A549 (cell line): ENCODE results near the gene ST8SIA5. TPM values are rescaled to one million over a fixed set of nuclear protein-coding genes. Genes with fewer than 3 reads are reported as not detected.

Experiments used
- ATAC-seq, 2 experiments: fragments of 200-7000 bp in 1 of 2; fragments of >200 bp in 1 of 2; cut with Nextera tagmentation in 1 of 2; cut with Tn5 transposase in 1 of 2; 3 replicates each; pipeline versions ENCODE4 v1.8.0 to v1.9.1; 2018 to 2020; ENCODE audit warnings: mild to moderate bottlenecking in 1 of 2, moderate library complexity in 1 of 2
- CTCF ChIA-PET: fragments of 300-600 bp; sonication (Branson Sonifier 250); formaldehyde crosslinking; extraction: SDS; loops from one replicate; lab custom pipeline; 2021; ENCODE audit warnings: antibody characterized with exemption, inconsistent platforms; lab: Yijun Ruan, JAX
- POLR2A ChIA-PET: fragments of 350-600 bp; formaldehyde crosslinking; extraction: SDS; loops from one replicate; lab custom pipeline; 2021; ENCODE audit warnings: antibody characterized with exemption, inconsistent platforms; lab: Yijun Ruan, JAX
- DNase-seq, 2 experiments: peaks; one replicate each; pipeline versions ENCODE4 v3.0.0 to v3.0.0-alpha.2; 2011 to 2016; ENCODE audit warnings: low read depth in 1 of 2, low spot score in 1 of 2
- FAIRE-seq: peaks from 2 replicates; lab custom pipeline; 2011; peaks lifted over from hg19 to GRCh38; lab: Jason Lieb, UNC
- H3K27ac ChIP-seq, 2 experiments: fragments of >200 bp; sonication (Bioruptor Twin); formaldehyde crosslinking; 3 replicates each; pipeline ENCODE4 v1.5.1; 2016 to 2017
- H3K4me1 ChIP-seq: fragments of >200 bp; sonication (Bioruptor Twin); formaldehyde crosslinking; 3 replicates; pipeline ENCODE4 v1.6.1; 2016
- H3K4me2 ChIP-seq: fragments of >200 bp; sonication (Bioruptor Twin); formaldehyde crosslinking; 3 replicates; pipeline ENCODE4 v1.6.1; 2016
- H3K4me3 ChIP-seq: fragments of >200 bp; sonication (Bioruptor Twin); formaldehyde crosslinking; 3 replicates; pipeline ENCODE4 v1.5.1; 2016
- H3K9me3 ChIP-seq: fragments of >200 bp; sonication (Bioruptor Twin); formaldehyde crosslinking; 3 replicates; pipeline ENCODE4 v1.6.1; 2016
- CBX2 ChIP-seq: fragments of 200-600 bp; sonication (generic); IDR thresholded peaks from 2 replicates; pipeline ENCODE4 v1.6.1; 2016; ENCODE audit warnings: low read depth, mild to moderate bottlenecking, borderline replicate concordance
- CEBPB ChIP-seq, 2 experiments: fragments of >200 bp in 1 of 2; sonication (Bioruptor Twin) in 1 of 2; formaldehyde crosslinking in 1 of 2; IDR thresholded peaks; 2 replicates each; pipeline ENCODE4 v1.6.1; 2012 to 2016
- CHD4 ChIP-seq: fragments of 200-600 bp; sonication (generic); IDR thresholded peaks from 2 replicates; pipeline ENCODE4 v1.6.1; 2016; ENCODE audit warnings: antibody characterized with exemption, mild to moderate bottlenecking, borderline replicate concordance
- ELK1 ChIP-seq: fragments of 150-350 bp; IDR thresholded peaks from 2 replicates; pipeline ENCODE4 v1.6.1; 2014; ENCODE audit warnings: low read depth, mild to moderate bottlenecking, low read length
- ESRRA ChIP-seq: fragments of 150-350 bp; IDR thresholded peaks from 2 replicates; pipeline ENCODE4 v1.6.1; 2014; ENCODE audit warnings: mild to moderate bottlenecking, low read length, borderline replicate concordance
- FOSL2 ChIP-seq, 2 experiments: fragments of 450-650 bp in 1 of 2; fragments of >200 bp in 1 of 2; sonication (Bioruptor Twin) in 1 of 2; formaldehyde crosslinking; IDR thresholded peaks; 2 replicates each; pipeline versions ENCODE4 v1.5.0 to v1.6.1; 2016 to 2020; ENCODE audit warnings: mild to moderate bottlenecking in 1 of 2, moderate library complexity in 1 of 2
- HOXB5 ChIP-seq: fragments of 250-450 bp; sonication (Bioruptor Pico); IDR thresholded peaks from 2 replicates; pipeline ENCODE4 v1.5.0; 2020; ENCODE audit warnings: mild to moderate bottlenecking, moderate library complexity
- JUNB ChIP-seq: fragments of >200 bp; sonication (Bioruptor Twin); formaldehyde crosslinking; IDR thresholded peaks from 2 replicates; pipeline ENCODE4 v1.6.1; 2016
- MAFK ChIP-seq: fragments of 450-650 bp; IDR thresholded peaks from 2 replicates; pipeline ENCODE4 v1.6.1; 2014; ENCODE audit not compliant: partially characterized antibody
- NFE2L2 ChIP-seq: fragments of 150-350 bp; conservative IDR thresholded peaks from 2 replicates; pipeline ENCODE4 v1.6.1; 2014; ENCODE audit warnings: low read length
- NR3C1 ChIP-seq: fragments of >200 bp; sonication (Bioruptor Twin); formaldehyde crosslinking; IDR thresholded peaks from 3 replicates; pipeline ENCODE4 v1.6.1; 2017
- POLR2A ChIP-seq: IDR thresholded peaks from 2 replicates; pipeline ENCODE4 v1.6.1; 2012; ENCODE audit warnings: mild to moderate bottlenecking, low read length
- RARB ChIP-seq: fragments of 250-450 bp; sonication (Bioruptor Pico); IDR thresholded peaks from 2 replicates; pipeline ENCODE4 v1.8.0; 2021; ENCODE audit warnings: mild to moderate bottlenecking, moderate library complexity
- RFX5 ChIP-seq: fragments of 450-650 bp; IDR thresholded peaks from 2 replicates; pipeline ENCODE4 v1.7.1; 2014; ENCODE audit warnings: antibody characterized with exemption, mild to moderate bottlenecking, moderate library complexity
- SREBF2 ChIP-seq: fragments of 450-650 bp; IDR thresholded peaks from 2 replicates; pipeline ENCODE4 v1.6.1; 2014; ENCODE audit warnings: mild to moderate bottlenecking, moderate library complexity
- TP53 ChIP-seq: fragments of 250-450 bp; sonication (Bioruptor Pico); IDR thresholded peaks from 2 replicates; pipeline ENCODE4 v1.5.0; 2021; ENCODE audit warnings: mild to moderate bottlenecking, moderate library complexity
- ZFP36 ChIP-seq: fragments of 450-650 bp; IDR thresholded peaks from 2 replicates; pipeline ENCODE4 v1.6.1; 2014; ENCODE audit warnings: borderline replicate concordance; ENCODE audit not compliant: partially characterized antibody
- ZNF302 ChIP-seq: fragments of 250-450 bp; sonication (Bioruptor Pico); IDR thresholded peaks from 2 replicates; pipeline ENCODE4 v1.9.0; 2021; ENCODE audit warnings: inconsistent platforms, mild to moderate bottlenecking, moderate library complexity
- WGBS: methylation state at CpG from one replicate; pipeline ENCODE4 v1.1.6; 2017; ENCODE audit errors: missing lambda C conversion rate; 5-methylcytosine and 5-hydroxymethylcytosine counted together
- polyA plus RNA-seq, 4 experiments: library from polyadenylated mRNA; depleted of rRNA in 3 of 4; stranded (reverse); fragments of >200 nt; fragmentation: RNase III in 1 of 4; extraction: RNeasy Plus Mini Kit Qiagen cat#74134 plus additional on column Dnase treatment in 1 of 4; gene quantifications; 2 replicates in 3 of 4; 3 replicates in 1 of 4; pipeline ENCODE4 v1.2.3, GENCODE V29; 2011 to 2017

ST8SIA5 gene
- polyA plus RNA-seq, 2 of the 4 experiments (the other 2 are of a cell fraction): not detected

GRCh38 chr18:46641917-46642316, 114.9 kb downstream of the ST8SIA5 start:
- POLR2A ChIA-PET: no interaction called here
- no peak for TF ChIP-seq POLR2A
- TF ChIP-seq RARB (CRISPR knock-in tag): no peak
- FAIRE-seq: no peak

GRCh38 chr18:46639386-46639785, 117.5 kb downstream of the ST8SIA5 start:
- no peak for ATAC-seq
- no peak overlapping the region for H3K4me2 ChIP-seq
- no peak overlapping the region for H3K4me3 ChIP-seq
- H3K9me3 ChIP-seq: no peaks in the 10 kb centered on the region
- H3K4me1 ChIP-seq: no peaks in the 10 kb centered on the region
- POLR2A ChIA-PET: no interaction called here
- no peak overlapping the region for H3K27ac ChIP-seq
- CTCF ChIA-PET: interaction anchor here (1.1 to 4.2 kb wide), 3 partner anchors 19 to 466 kb away, joined by 3 to 18 read pairs (median 3); partner anchors contain the start of gene LOXHD1
- WGBS: 50% methylated on average over 2 of the region's 6 CpGs
- DNase-seq: no peak
- no peak for FAIRE-seq
- no peak for TF ChIP-seq RFX5
- TF ChIP-seq TP53: no peak
- TF ChIP-seq ZFP36: no peak
- no peak for TF ChIP-seq CHD4
- no peak for TF ChIP-seq POLR2A
- no peak for TF ChIP-seq SREBF2

More at GRCh38 chr18:46641917-46642316, 114.9 kb downstream of the ST8SIA5 start:
- Histone ChIP-seq H3K4me1 (no peaks in the 10 kb centered on the region), H3K4me3 (no peak overlapping the region), H3K9me3 (no peaks in the 10 kb centered on the region), H3K27ac (no peak overlapping the region), H3K4me2 (no peak overlapping the region)
- ATAC-seq (no peak), DNase-seq (no peak)
- 62% methylated on average over 7 of the region's 7 CpGs for WGBS
- CTCF ChIA-PET: interaction anchor here (0.6 to 4.2 kb wide), 3 partner anchors 16 to 469 kb away, joined by 3 to 18 read pairs (median 5); partner anchors contain the start of gene LOXHD1

DNA sequence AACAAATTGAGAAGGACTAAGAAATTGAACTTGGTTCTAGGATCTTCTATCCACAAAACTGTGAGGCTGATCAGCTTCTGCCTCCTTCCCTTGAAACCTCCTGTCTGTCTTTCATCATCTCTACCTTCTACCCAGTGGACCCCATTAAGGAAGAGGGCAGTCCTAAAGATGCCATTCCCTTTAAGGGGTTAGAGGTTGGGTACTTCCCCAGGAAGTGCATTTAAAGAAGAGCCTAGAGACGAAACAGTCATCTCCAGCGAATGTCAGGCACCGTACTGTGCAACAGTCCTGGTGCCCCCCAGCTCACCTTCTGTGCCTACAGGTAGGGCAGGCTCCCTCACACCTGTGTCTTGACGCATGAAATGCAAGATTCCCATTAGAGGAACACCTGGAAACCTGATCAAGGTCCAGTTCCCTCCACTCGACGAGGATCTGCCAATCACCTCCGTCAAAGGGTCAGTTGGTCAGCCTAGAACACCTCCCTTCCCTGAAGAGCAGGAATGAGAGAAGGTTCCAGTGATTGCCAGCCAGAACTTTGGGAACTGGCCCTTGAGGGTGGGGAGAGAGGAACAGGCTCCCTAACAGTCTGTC, 120.7 kb downstream of the ST8SIA5 start:
- Histone ChIP-seq H3K27ac (no peak overlapping the region), H3K4me2 (no peak overlapping the region), H3K4me1 (no peaks in the 10 kb centered on the region), H3K4me3 (no peak overlapping the region), H3K9me3 (no peaks in the 10 kb centered on the region)
- no peak for ATAC-seq
- CTCF ChIA-PET: no interaction called here
- FAIRE-seq: no peak
- POLR2A ChIA-PET: no interaction called here
- WGBS: 21% methylated on average over 6 of the region's 7 CpGs
- TF ChIP-seq ZNF302 (CRISPR knock-in tag): no peak
- no peak for DNase-seq

DNA sequence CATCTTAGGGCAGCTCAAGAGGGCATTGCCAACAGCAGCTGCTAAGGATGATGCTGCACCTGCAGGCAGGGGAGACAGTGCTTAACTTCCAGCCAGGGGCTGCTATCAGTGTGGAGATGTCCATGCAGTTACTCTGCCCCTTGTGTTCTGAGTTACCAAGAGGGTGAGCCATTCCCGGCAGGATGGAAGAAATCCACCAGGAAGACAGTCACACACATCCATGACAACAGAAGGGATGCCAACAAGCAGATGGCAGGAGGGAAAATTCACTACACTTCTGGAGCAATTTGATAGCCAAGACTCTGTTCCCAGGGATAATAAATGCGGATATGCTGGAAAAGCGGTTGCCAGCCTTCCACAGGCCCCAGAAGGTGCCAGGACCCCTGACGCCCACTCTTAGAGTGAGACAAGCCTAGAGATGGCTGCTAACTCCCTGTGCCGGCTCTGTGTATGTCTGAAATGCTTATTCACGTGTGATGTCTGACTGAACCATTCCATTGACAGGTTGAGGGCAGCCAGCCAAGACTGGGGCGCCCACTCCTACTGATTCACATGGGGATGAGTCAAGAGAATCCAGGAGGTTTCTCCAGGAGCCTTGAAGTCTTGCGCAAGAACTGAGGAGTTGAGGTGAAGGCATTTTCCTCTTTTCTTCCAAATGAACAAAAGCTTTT, 124.3 kb downstream of the ST8SIA5 start:
- no peak overlapping the region for H3K4me3 ChIP-seq
- POLR2A ChIA-PET: no interaction called here
- TF ChIP-seq ESRRA (no peak), MAFK (no peak), POLR2A (no peak), CEBPB (IDR thresholded peaks at IDR 0.05) (peak; percentile 70 to 86; a peak in 3 of 4 replicates), SREBF2 (no peak)
- no peak overlapping the region for H3K4me2 ChIP-seq
- DNase-seq (peak; percentile 13 to 36), ATAC-seq (peak; percentile 42 to 74; a peak in 5 of 6 replicates), FAIRE-seq (no peak)
- CTCF ChIA-PET: no interaction called here
- 25% methylated on average over 8 of the region's 8 CpGs for WGBS
- H3K9me3 ChIP-seq: no peaks in the 10 kb centered on the region
- H3K27ac ChIP-seq: no peak overlapping the region
- H3K4me1 ChIP-seq: no peaks in the 10 kb centered on the region

DNA sequence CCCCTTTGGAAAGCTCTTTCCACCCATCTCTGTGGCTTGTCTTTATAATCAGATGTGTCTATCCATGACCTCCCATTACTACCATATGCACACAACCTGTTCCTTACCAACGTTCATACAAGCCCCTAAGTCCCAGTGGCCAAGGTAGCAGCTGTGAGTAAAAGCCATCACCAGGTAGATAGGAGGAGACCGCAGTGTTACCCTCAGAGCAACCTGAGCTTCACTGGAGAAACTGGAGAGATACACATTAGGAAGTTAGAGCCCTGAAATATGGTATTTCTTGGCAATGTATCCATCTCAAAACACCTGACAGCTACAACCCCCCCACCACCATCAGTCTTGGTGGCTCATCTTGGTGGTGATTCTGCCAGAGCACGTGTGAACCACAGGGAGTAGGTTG, 125.9 kb downstream of the ST8SIA5 start:
- Histone ChIP-seq H3K4me3 (no peak overlapping the region), H3K4me2 (no peak overlapping the region), H3K4me1 (no peaks in the 10 kb centered on the region), H3K9me3 (no peaks in the 10 kb centered on the region), H3K27ac (no peak overlapping the region)
- POLR2A ChIA-PET: no interaction called here
- no peak for TF ChIP-seq NR3C1
- no peak for TF ChIP-seq ZNF302 (CRISPR knock-in tag)
- no peak for TF ChIP-seq HOXB5 (CRISPR knock-in tag)
- TF ChIP-seq JUNB: no peak
- no peak for TF ChIP-seq CBX2
- no peak for TF ChIP-seq FOSL2 (IDR thresholded peaks at IDR 0.05)
- no peak for TF ChIP-seq FOSL2 (CRISPR knock-in tag; IDR thresholded peaks at IDR 0.05)
- no peak for TF ChIP-seq NFE2L2
- TF ChIP-seq ELK1: no peak
- ATAC-seq: no peak
- no peak for DNase-seq
- no peak for FAIRE-seq
- CTCF ChIA-PET: interaction anchor here (0.9 to 1.9 kb wide), 2 partner anchors 12 to 27 kb away, joined by 3 to 6 read pairs; no protein-coding TSS in a partner anchor
- 0% methylated on average over 1 of the region's 3 CpGs for WGBS
